HG02885 (cell line): ENCODE measurements around the gene CHD5.
A peak's percentile ranks its signal among the peaks of the same experiment; 100 is the strongest.

Source experiments
- ATAC-seq: cut with Tn5 transposase; IDR thresholded peaks from one replicate; pipeline ENCODE4 v1.9.1; 2021; ENCODE audit warnings: mild to moderate bottlenecking; ENCODE audit not compliant: unreplicated experiment, poor library complexity

The CHD5 gene

DNA sequence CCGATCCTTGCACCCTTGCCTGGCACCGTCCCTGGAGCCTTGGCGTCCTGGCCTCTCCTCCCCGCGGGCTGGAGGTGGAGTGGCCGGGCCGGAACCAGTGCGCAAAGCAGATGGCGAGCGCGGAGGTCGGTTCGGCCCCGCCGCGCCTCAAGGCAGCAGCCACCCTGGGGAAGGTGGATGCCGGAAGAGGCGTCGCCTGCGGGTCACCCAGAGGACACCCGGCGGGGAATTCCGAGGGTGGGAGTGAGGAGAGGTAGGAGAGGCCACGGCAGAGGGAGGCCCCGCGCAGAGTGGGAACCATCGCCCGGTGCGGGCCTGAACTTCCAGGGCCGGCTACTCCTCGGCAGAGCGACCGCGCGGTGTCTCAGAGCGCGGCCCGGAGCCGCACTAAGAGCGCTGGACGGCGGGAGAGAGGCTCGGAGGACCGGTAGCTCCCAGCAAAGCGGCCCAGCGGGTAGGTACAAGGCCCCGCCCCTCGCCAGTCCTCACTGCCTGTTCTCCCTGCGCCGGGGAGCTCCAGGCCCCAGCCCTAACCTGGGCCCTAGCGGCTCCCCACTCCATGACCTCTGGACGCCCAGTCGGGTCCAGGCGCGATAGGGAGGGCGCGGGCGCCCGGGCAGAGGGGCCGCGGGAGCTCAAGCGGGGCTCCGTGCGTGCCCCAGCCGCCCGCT, 25.9 kb upstream of the CHD5 start, which contains the start of gene RNF207:
Gene RNF207, plus strand, starts transcription at position 271 of the 671 bp plus-strand sequence. CDS start 417 bp downstream, outside the sequence.
- peak; percentile 64 for ATAC-seq

DNA sequence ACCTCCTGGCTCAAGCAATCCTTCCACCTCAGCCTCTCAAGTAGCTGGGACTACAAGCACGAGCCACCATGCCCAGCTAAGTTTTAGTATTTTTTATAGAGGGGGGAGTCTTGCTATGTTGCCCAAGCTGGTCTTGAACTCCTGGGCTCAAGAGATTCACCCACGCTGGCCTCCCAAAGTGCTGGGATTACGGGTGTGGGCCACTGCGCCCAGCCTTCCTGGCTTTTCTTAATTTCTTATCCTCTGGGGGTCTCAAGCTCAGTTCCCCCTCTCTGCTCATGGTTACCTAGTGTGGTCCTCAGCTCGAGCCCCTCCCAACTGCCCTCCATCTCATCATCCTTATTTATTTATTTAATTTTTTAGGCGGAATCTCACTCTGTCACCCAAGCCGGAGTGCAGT, 22.1 kb upstream of the CHD5 start:
- ATAC-seq, result no peak

DNA sequence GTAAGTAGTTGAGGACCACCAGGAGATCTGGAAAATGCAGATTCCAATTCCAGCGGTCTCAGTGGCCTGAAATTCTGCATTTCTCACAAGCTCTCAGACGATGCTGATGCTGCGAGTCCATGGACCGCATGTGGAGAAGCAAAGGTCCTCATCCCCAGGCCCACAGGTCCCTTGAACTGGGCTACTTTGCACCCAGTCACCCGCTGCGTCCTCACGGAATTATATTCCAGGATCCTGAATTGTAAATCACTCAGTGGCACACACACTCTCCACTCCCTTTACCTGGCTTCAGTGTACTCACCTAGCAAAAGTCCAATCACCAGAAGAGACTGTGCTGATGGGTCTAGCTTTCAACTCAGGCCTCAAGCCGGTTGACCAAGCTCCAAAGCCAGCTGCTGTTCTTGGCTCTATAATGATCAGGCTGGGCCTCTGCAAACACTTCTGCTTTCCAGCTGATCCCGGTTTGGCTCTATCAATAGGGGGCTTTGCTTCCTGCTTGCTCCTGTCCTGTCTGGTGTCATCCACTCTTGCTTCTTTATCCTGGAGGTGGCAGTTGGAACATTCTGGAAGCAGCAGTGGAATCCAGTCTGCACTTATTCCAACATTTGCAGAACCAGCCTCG, 20.2 kb upstream of the CHD5 start:
- no peak for ATAC-seq

DNA sequence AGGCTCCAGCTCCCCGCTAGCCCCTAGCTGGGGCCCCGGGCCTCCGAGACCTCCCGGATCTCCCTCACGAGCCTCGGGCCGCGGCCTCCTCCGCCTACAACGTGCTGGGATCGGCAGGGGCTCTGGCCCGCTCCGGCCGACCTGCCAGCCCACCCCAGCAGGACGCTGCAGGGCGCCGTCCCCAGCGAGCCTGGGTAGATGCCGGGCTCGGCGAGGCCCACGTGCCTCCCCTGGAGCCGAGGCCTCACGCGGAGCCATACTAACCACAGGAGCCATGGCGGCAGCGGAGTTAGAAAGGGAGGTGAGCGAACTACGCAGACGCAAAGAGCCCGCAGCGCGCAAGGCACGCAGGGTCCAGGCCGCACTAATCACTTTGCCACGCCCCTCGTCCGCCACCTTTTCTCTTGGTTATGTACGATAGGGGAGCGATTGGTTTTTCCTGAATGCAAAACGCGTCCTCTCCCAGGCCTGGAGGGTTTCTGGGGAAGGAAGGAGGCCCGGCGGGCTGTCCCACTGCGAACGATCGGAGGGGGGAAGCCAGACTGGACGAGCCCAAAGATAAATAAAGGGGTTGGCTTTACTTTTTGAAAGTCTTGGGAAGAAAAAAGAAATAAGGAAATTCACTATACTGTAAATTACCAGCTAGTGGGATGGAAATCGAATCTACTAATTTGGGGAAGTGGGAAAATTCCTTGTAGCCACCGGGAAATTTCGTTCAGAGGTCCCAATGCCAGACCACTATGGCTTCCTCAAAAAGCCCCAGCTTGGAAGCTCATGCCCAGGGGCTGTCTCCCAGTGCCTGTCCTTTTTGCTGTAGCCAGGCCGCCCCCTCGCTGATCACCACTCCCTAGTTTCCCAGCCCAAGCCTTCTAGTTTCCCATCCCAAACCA, 19.4 kb upstream of the CHD5 start, which contains the start of gene RPL22:
Gene RPL22, minus strand, starts transcription at position 298 of the 890 bp plus-strand sequence. Its CDS starts 22 bp downstream, at position 276.
- peak; percentile 93 for ATAC-seq

DNA sequence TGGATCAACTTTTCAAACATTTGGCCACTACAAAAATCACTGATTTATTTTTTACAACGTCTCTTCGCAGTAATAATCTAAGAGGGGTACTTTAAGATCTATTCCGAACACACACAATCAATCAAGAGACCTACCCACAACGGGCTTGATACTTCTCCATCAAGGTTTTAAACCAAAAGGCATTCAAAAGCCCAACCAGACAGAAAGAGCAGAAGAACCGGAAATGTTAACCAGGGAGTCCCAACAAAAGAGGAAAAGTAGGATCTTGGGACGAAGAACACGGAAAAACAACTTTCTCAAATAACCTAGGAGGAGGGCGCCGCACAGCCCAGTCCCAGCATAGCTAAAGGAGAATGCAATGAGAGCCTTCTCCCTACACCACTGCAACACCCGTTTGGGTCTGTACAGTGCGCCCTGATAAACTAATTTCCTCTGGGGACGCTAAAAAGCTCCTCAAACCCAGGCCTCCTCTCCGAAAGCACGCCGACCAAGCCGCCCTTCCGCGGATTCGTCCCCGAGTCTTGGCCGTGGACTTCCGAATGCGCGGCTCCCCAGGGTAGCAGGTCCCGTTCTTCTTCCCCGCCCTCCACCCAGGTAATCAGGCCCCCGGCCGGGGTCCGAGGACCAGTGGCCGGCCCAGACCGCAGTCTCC, 18.7 kb upstream of the CHD5 start:
- ATAC-seq, result peak; percentile 26

DNA sequence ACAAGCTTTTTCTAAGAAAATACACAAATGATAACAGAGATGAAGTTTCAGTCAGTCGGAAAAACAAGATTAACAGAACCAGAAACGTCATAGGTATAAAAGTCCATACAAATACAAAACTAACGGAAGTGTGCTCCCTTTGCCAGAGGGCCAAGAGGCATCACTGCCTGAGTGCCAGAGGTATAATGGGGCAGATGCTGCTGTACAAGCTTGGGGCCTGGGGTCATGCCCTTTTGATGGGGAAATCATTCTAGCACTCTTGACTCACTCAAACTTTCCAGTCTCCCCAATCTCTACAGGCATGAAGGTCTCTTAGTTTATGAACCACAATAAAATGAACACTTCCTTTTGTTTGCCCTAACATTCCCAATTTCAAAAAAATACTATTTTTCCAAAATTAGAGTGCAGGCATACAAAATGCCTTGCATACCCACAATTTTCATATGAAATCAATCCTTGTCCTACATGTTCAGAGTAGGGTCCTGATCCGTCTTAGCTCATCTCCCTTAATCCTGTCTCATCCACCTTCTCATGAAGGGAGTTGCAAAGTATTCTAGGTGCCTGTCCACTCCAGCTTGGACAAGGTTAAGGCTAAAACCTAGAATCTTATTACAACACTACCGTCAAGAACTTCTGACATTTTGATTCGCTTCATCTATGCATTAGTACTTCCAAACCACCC, 17.8 kb upstream of the CHD5 start:
- ATAC-seq, result no peak

DNA sequence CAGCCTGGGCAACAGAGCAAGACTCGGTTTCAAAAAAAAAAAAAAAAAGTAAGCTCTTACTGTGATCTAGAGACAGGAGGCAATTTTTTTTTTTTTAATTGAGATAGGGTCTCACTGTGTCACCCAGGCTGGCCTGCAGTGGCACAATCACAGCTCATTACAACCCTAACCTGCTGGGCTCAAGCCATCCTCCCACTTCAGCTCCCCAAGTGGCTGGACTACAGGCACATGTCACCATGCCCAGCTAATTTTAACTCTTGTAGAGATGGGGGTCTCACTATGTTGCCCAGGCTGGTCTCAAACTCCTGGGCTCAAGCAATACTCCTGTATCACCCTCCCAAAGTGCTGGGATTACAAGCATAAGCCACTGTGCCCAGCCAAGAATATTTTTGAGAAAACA, 11.8 kb upstream of the CHD5 start:
- no peak for ATAC-seq

DNA sequence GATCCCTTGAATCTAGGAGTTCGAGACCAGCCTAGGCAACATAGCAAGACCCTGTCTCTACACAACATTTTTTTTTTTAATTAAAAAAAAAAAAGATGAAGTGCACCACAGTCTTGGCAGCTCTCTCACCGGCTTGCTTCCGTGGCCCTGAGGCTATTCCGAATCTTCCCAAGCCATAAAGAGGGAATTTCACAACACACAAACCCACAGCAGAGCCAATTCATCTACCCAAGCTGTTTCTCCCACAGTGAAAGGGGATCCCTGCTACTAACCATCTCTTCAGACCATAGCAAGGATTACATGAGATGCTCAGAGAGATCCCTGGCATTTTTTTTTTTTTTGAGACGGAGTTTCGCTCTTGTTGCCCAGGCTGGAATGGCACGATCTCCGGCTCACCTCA, 8.3 kb upstream of the CHD5 start:
- ATAC-seq, result no peak

DNA sequence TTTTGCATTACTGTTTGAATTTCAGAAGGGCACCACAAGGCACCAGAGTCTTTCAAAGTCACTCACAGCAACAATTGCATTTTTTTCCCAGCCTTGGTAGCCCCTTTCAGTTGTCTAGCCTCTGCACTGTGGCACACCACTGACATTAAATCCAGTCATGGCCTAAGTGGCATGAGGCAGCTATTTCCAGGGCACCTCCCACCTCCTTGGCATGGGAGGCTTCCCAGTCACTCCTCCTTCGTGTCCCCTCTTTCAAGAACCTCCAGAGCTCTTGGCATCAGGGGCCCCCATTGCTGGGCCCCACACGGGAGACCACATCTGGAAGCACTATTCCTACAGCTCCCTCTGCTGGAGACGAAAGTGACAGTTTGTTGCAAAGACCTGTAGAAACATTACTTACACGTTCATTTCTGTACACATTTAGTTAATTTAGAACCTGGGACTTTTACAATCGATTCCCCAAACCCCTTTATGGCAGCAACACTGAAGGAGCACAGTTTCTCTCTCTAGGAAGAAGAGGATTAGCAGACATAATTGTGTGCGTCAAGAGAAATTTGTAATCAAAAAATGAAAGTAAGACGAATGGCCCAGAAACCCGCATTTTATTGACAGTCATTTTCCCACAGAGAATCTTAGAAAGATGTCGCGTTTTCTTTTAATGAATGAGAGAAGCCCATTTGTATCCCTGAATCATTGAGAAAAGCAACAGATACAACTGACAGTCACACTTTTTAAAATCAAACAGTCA, 5.7 kb upstream of the CHD5 start:
- ATAC-seq, result no peak

DNA sequence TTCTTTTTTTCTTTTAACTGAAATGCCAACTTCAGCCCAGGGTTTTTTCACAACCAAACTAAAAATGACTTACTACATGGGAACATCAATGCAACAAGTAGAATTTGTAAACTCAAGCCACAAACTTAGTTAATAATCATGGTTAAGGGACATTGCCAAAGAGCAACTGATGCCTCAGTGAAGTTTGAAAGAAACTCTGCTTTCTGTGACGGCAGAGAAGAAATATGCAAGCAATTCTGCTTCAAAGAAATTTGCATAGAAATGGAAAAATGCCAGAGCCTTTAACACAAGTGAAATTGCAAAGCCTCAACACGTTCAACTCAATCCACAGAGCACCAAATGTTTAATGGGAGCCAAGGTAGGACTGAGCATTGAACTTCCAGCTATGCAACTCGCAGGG, 5.0 kb upstream of the CHD5 start:
- no peak for ATAC-seq

DNA sequence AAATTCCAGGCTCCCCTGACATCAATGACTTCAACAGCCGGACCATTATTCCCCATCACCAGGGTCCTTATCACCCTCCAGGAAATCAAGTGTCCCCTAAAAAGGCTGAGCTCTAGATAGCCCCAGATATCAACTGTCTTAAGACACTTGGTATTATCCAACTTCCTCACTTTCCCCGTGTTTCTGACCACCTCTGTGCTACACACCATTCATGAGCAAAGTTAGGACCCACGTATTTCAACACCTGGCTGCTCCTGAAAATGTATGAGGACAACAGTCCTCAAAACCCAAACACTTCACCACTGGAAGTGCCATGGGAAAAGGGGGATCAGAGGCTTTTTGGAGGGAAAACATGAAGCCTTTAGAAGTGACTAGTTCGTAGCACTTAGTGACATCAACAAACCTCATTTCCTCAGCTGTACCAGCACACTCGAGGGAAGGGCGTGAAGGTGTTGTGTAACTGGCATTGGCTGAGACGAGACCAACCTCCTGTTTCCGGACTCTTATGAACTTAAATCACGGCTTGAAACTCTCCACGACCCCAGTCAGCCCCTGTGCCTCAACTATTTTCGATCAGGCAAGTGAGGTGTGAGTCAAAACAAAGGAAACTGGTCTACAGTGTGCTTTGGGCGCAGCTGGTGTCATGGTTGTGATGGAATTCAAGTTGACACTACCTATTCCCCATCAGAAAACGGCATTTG, 4.1 kb upstream of the CHD5 start:
- no peak for ATAC-seq

DNA sequence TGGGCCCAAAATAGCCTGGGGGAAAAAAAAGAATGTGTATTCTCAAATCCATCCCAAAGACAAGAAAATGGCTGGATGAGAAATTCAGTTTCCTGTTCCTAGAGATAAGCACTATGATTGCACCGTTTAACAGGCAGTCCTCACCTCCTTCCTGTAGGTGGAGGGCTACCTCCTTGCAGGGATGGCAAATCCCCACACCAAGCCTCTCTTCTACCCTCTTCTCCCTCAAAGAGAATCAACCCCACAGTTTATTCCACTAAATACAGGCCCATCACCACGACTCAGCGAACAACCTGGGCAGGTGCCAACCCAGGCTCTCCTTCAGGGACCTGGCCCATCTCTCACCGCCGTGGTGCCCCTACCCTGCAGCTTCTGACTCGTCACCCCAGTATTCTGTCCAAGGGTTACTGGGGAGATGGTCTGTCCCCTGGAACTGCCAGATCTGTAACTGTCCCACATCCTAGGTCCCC, 3.4 kb upstream of the CHD5 start:
- ATAC-seq, result no peak

DNA sequence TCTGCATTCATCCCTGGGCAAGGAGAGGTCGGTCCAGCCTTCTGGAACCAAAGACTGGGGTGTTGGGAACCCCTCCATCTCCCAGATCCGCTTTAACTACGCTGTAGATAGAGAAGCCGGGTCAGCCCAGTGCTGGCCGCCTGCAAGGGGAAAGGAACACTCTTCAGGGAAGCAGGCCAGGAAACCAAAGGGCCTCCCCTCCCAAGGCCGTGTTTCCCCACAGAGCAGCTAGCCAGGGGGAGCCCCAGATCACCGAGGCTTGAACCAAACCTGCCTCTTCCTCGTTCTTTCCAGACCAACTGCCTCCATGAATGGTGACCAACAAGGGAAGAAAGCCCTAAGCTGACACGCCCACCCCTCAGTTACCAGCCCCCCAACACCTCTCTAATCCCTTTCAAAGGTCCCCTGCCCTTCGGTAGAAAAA, 1.2 kb upstream of the CHD5 start:
- no peak for ATAC-seq

DNA sequence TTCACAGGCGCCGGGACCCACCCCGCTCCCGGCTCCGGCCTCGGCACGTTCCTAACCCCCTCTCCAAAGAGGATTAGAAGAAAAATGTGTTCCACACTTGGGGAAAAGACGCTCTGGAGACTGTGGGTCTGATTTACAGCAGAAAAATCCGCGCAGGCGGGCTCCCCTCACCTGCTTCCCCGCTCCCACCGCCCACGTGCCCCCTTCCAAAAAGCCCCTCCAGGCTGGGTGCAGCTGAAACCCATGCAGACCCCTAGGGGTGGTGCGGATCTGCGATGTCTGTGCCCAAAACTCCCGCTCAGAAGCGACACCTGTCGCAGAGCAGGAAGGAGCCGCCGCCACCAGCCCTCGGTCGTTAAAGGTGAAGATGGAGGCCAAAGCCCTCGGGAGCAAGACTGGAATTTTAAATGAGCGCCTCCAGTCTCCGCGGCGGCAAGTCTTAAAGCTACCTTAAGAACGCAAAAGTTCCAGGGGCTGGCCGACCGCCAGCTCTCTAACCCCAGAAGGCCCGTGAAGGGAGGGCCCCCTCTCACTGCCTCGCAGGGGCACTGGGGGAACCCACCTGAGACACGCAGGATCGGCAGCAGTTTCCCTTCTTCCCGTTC, 688 bp upstream of the CHD5 start:
- no peak for ATAC-seq

DNA sequence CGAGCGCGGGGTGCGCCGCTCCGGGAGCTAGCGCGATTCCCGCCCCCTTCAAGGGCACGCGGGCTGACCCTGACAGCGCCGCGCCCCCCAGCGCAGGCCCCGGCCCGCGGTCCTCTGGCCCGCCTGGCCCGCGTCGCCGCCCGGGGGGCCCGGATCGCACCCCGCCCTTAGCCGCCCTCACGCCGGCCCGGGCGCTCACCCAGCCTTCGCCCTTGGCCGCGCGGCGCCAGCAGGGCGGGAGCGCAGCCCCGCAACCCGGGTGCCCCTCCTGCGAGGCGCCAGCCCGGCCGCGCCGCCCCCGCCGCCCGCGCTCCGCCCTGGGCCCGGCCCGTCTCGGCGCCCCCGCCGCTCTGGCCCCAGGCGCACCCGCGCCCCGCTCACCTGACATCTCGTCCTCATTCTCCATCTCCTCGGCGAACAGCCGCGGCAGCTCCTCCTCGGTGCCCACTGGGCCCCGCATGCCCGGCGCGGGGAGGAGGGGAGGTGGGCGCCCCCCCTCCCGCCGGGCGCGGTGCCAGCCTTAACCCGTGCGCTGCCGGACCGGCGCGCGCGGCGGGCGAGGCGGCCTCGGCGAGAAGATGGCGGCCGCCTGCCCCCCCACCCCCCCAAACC, 451 bp downstream of the CHD5 start:
- ATAC-seq, result no peak

DNA sequence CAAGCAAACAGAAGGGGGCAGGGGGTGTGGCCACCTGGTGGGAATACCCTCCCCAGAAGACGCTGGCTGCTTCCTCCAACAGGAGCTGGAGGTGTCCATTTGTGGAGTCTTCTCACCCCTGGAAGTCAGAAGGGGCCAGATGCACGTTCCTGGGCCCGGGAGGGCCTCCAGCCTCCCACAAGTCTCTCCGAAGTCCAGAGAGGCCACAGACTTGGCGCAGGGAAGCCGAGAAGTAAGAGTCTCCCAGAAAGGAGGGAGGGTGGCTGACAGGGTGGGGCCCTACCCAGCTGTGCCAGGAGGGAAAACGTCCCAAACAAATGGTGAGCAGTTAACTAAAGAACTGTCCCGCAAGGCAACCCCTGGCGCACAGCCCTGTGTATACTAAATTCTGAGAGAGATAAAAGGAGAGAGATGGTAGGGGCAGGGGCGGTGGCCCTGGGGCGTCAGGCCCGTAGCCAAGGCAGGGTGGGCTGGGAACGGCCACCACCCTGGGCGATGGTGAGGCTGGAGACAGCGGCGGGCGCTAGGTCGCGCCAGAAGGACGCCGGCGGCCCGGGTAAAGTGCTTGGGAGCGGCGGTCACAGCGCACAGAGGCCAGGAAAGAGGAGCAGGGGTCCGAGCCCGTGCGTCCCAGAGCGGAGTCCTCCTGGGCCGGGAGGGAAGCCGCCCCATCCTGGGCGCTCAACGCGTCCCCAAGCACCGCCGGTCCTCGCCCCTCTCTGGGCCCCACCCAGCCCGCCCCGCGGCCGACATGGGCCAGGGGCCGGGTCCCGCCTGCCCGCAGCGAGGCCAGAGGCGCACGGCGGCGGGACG, 1.2 kb downstream of the CHD5 start:
- ATAC-seq, result no peak
